ENCODE results near the gene ABCB11. TPM values are rescaled to one million over a fixed set of nuclear protein-coding genes. Genes with fewer than 3 reads are reported as not detected.
A peak's percentile ranks its signal among the peaks of the same experiment; 100 is the strongest.

ABCB11 gene
- total and polyA plus RNA-seq, 2 of the 4 experiments (the other 2 are of a cell fraction) = not detected

DNA sequence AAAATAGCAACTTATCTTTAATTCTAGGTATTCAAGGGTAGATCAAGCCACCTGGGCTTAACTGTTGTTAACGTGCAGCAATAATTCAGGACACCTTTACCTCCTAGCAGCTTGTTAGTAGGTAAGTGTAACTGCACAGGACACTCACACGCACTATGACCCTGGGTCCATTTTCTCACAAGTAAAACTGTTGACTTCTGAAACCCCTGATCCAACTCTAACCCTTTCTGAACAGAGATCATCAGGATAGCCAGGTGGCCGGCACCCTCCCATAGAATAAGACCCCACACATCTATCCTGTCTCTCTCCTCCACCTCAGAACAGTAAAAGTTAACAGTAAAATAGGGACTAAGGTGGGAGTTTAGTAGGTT, 141.5 kb downstream of the ABCB11 start:
- in situ Hi-C loops (cut with MboI; ENCODE audit: low sequenced_read_pairs) (loop anchor here (25.0 kb wide), 1 partner anchor 752 kb away; no protein-coding TSS in a partner anchor), intact Hi-C loops (cut with micrococcal nuclease) (no loop called here), dilution Hi-C loops (cut with HindIII; ENCODE audit: low sequenced_read_pairs, unreplicated experiment) (no loop called here)
- peak overlapping the region; percentile 40; the same call in 1 of the 2 replicates for H3K9ac ChIP-seq (ENCODE audit: low read depth, low read length)
- H3K36me3 ChIP-seq (ENCODE audit: control insufficient read depth, insufficient read depth, low read length) = no peaks in the 10 kb centered on the region
- H3K79me1 ChIP-seq (ENCODE audit: low read depth in 1 of 2, low read length in 2 of 2) = peaks cover 10 to 11% of the 10 kb centered on the region in 2 experiments
- no peaks in the 10 kb centered on the region for H4K20me1 ChIP-seq (ENCODE audit: insufficient read depth, low read length)
- ChIA-PET POLR2A (ENCODE audit: unreplicated experiment) (no interaction called here), CTCF (no interaction called here)
- H3K56ac ChIP-seq (ENCODE audit: extremely low read depth, insufficient read depth, low read length) = no peak overlapping the region; the same call in 1 of the 2 replicates
- H3K9me3 ChIP-seq (ENCODE audit: control insufficient read depth, insufficient read depth, low read length) = no peaks in the 10 kb centered on the region
- no peak overlapping the region for H2BK5ac ChIP-seq (ENCODE audit: low read depth, low read length, poor library complexity, severe bottlenecking)
- H2BK120ac ChIP-seq (ENCODE audit: low read depth, low read length) = no peak overlapping the region
- no peak overlapping the region for H2BK20ac ChIP-seq (ENCODE audit: low read depth, low read length)
- H2BK15ac ChIP-seq (ENCODE audit: low read depth, low read length) = no peak overlapping the region
- H3K23ac ChIP-seq (ENCODE audit: low read depth, low read length) = no peak overlapping the region
- WGBS, 2 experiments (ENCODE audit: extremely low coverage in 2 of 2, insufficient read length in 1 of 2) = no CpG with 5 or more reads among the region's 3 CpGs
- peak overlapping the region; percentile 94 for H2AK9ac ChIP-seq (replicated peaks; ENCODE audit: low read depth, low read length, poor library complexity)
- H4K91ac ChIP-seq (ENCODE audit: insufficient read depth, low read depth, low read length) = no peak overlapping the region; the same call in 1 of the 2 replicates
- no peaks in the 10 kb centered on the region for H3K9me1 ChIP-seq (ENCODE audit: insufficient read depth, low read length)
- peaks cover 3% of the 10 kb centered on the region; the same call in 1 of the 2 replicates for H3K27me3 ChIP-seq (ENCODE audit: control insufficient read depth, insufficient read depth, low read length)
- H2AK5ac ChIP-seq (ENCODE audit: low read depth, low read length) = no peak overlapping the region
- ATAC-seq (ENCODE audit: low read depth) (no peak), DNase-seq (no peak)
- H4K8ac ChIP-seq (ENCODE audit: low read depth in 2 of 2, low read length in 2 of 2) = peak overlapping the region; percentile 10 to 37; a peak in 1 of 4 replicates
- no TSS peak for BruUV-seq (replicated peaks)
- no peak overlapping the region for H4K5ac ChIP-seq (ENCODE audit: low read depth, low read length)
- H3K4me3 ChIP-seq (ENCODE audit: insufficient read depth, low read depth, low read length) = peak overlapping the region; percentile 77
- TF ChIP-seq FOS (IDR thresholded peaks at IDR 0.05; ENCODE audit: low read depth, low read length) (no peak), MXI1 (IDR thresholded peaks at IDR 0.05; ENCODE audit: borderline replicate concordance, low read depth, low read length) (no peak), MAFK (IDR thresholded peaks at IDR 0.05; ENCODE audit: low read depth, low read length) (no peak), CEBPB (IDR thresholded peaks at IDR 0.05; ENCODE audit: low read depth, low read length) (no peak), RCOR1 (IDR thresholded peaks at IDR 0.05; ENCODE audit: insufficient replicate concordance, low read length) (no peak), RAD21 (IDR thresholded peaks at IDR 0.05; ENCODE audit: low read length) (no peak), POLR2A (IDR thresholded peaks at IDR 0.05; ENCODE audit: low read depth, low read length) (no peak), RFX5 (IDR thresholded peaks at IDR 0.05; ENCODE audit: low read depth, low read length) (no peak), BHLHE40 (IDR thresholded peaks at IDR 0.05; ENCODE audit: low read depth, low read length) (no peak), SMC3 (IDR thresholded peaks at IDR 0.05; ENCODE audit: low read depth, low read length) (no peak), CHD1 (IDR thresholded peaks at IDR 0.05; ENCODE audit: low read depth, low read length) (no peak)
- TF ChIP-seq, protein P1, sequence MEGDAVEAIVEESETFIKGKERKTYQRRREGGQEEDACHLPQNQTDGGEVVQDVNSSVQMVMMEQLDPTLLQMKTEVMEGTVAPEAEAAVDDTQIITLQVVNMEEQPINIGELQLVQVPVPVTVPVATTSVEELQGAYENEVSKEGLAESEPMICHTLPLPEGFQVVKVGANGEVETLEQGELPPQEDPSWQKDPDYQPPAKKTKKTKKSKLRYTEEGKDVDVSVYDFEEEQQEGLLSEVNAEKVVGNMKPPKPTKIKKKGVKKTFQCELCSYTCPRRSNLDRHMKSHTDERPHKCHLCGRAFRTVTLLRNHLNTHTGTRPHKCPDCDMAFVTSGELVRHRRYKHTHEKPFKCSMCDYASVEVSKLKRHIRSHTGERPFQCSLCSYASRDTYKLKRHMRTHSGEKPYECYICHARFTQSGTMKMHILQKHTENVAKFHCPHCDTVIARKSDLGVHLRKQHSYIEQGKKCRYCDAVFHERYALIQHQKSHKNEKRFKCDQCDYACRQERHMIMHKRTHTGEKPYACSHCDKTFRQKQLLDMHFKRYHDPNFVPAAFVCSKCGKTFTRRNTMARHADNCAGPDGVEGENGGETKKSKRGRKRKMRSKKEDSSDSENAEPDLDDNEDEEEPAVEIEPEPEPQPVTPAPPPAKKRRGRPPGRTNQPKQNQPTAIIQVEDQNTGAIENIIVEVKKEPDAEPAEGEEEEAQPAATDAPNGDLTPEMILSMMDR (conservative IDR thresholded peaks at IDR 0.05; ENCODE audit: low read depth, low read length) = no peak
- TF ChIP-seq, protein P2, sequence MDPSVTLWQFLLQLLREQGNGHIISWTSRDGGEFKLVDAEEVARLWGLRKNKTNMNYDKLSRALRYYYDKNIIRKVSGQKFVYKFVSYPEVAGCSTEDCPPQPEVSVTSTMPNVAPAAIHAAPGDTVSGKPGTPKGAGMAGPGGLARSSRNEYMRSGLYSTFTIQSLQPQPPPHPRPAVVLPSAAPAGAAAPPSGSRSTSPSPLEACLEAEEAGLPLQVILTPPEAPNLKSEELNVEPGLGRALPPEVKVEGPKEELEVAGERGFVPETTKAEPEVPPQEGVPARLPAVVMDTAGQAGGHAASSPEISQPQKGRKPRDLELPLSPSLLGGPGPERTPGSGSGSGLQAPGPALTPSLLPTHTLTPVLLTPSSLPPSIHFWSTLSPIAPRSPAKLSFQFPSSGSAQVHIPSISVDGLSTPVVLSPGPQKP (IDR thresholded peaks at IDR 0.05; ENCODE audit: borderline replicate concordance, low read depth, low read length) = no peak
- TF ChIP-seq, protein P3, sequence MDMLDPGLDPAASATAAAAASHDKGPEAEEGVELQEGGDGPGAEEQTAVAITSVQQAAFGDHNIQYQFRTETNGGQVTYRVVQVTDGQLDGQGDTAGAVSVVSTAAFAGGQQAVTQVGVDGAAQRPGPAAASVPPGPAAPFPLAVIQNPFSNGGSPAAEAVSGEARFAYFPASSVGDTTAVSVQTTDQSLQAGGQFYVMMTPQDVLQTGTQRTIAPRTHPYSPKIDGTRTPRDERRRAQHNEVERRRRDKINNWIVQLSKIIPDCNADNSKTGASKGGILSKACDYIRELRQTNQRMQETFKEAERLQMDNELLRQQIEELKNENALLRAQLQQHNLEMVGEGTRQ (IDR thresholded peaks at IDR 0.05; ENCODE audit: low read depth, low read length) = no peak
- peak overlapping the region; percentile 97 for H2AFZ ChIP-seq (replicated peaks; ENCODE audit: low read length, poor library complexity)
- H3K4me1 ChIP-seq (ENCODE audit: control insufficient read depth, insufficient read depth, low read length) = no peaks in the 10 kb centered on the region
- H3K4me2 ChIP-seq (ENCODE audit: low read depth, low read length) = peak overlapping the region; percentile 78
- no peak overlapping the region for H3K27ac ChIP-seq (ENCODE audit: insufficient read depth, low read length)
- no peak overlapping the region for H3K14ac ChIP-seq (replicated peaks; ENCODE audit: low read depth, low read length)
- H3K4ac ChIP-seq (ENCODE audit: low read depth, low read length) = no peak overlapping the region; the same call in 1 of the 2 replicates
- H3K18ac ChIP-seq (ENCODE audit: low read depth, low read length) = no peak overlapping the region

All from IMR-90 (cell line).